ENCODE measurements around the gene PARP4. TPM values are rescaled to one million over a fixed set of nuclear protein-coding genes. Genes with fewer than 3 reads are reported as not detected.
"Not testable (repeated sequence)": the region's sequence is repeated elsewhere in the genome, so short reads cannot be mapped to it uniquely, and the experiment has no call there.

The PARP4 gene
- total RNA-seq, 6 experiments from 2014 or later, result 38.0 to 48.5 (median 43.1) TPM

GRCh38 chr13:24489721-24490120 lies 22.9 kb downstream of the PARP4 start:
- no peak overlapping the region for H3K27ac Mint-ChIP-seq
- H3K36me3 Mint-ChIP-seq (ENCODE audit: low read depth), result peaks cover 44% of the 10 kb centered on the region
- H3K4me3 Mint-ChIP-seq, result no peak overlapping the region
- peaks cover 7% of the 10 kb centered on the region; the same call in 1 of the 2 replicates for H3K4me1 Mint-ChIP-seq (ENCODE audit: low read depth)
- peaks cover 2% of the 10 kb centered on the region for H3K27me3 Mint-ChIP-seq (ENCODE audit: insufficient read depth)
- no peak for DNase-seq
- no peak for TF ChIP-seq CTCF (IDR thresholded peaks at IDR 0.05)
- H3K9me3 Mint-ChIP-seq, result no peaks in the 10 kb centered on the region

GRCh38 chr13:24488092-24488491 lies 24.5 kb downstream of the PARP4 start:
- not testable (repeated sequence) for DNase-seq; H3K27ac Mint-ChIP-seq; H3K4me3 Mint-ChIP-seq; H3K27me3 Mint-ChIP-seq (ENCODE audit: insufficient read depth); H3K9me3 Mint-ChIP-seq; H3K4me1 Mint-ChIP-seq (ENCODE audit: low read depth)
- peaks cover 41% of the 10 kb centered on the region for H3K36me3 Mint-ChIP-seq (ENCODE audit: low read depth)

- not testable (repeated sequence) for H3K9me3 Mint-ChIP-seq; H3K4me1 Mint-ChIP-seq (ENCODE audit: low read depth); DNase-seq; H3K4me3 Mint-ChIP-seq; H3K27me3 Mint-ChIP-seq (ENCODE audit: insufficient read depth); H3K27ac Mint-ChIP-seq
- peaks cover 55% of the 10 kb centered on the region for H3K36me3 Mint-ChIP-seq (ENCODE audit: low read depth)
Observed at GRCh38 chr13:24486017-24486657, 26.4 kb downstream of the PARP4 start.

GRCh38 chr13:24473686-24474085 lies 38.9 kb downstream of the PARP4 start:
- Mint-ChIP-seq H3K36me3 (ENCODE audit: low read depth) (peaks cover 57% of the 10 kb centered on the region), H3K4me3 (no peak overlapping the region), H3K4me1 (ENCODE audit: low read depth) (no peaks in the 10 kb centered on the region), H3K27me3 (ENCODE audit: insufficient read depth) (no peaks in the 10 kb centered on the region; the same call in 1 of the 2 replicates), H3K27ac (no peak overlapping the region), H3K9me3 (no peaks in the 10 kb centered on the region)
- no peak for TF ChIP-seq CTCF (IDR thresholded peaks at IDR 0.05)
- DNase-seq, result no peak

- H3K4me3 Mint-ChIP-seq; H3K27me3 Mint-ChIP-seq (ENCODE audit: insufficient read depth); H3K4me1 Mint-ChIP-seq (ENCODE audit: low read depth); H3K27ac Mint-ChIP-seq; DNase-seq; H3K9me3 Mint-ChIP-seq: not testable (repeated sequence)
- H3K36me3 Mint-ChIP-seq (ENCODE audit: low read depth), result peaks cover 62% of the 10 kb centered on the region
Observed at GRCh38 chr13:24472129-24472528, 40.4 kb downstream of the PARP4 start.

GRCh38 chr13:24463078-24463477 lies 49.5 kb downstream of the PARP4 start:
- Mint-ChIP-seq H3K27ac (no peak overlapping the region), H3K36me3 (ENCODE audit: low read depth) (peaks cover 5% of the 10 kb centered on the region; the same call in 1 of the 2 replicates), H3K4me3 (no peak overlapping the region), H3K27me3 (ENCODE audit: insufficient read depth) (no peaks in the 10 kb centered on the region), H3K4me1 (ENCODE audit: low read depth) (peaks cover 19% of the 10 kb centered on the region), H3K9me3 (no peaks in the 10 kb centered on the region)
- DNase-seq, result no peak
- TF ChIP-seq CTCF (IDR thresholded peaks at IDR 0.05), result no peak

- peaks cover 19% of the 10 kb centered on the region for H3K4me1 Mint-ChIP-seq (ENCODE audit: low read depth)
- H3K27me3 Mint-ChIP-seq (ENCODE audit: insufficient read depth), result no peaks in the 10 kb centered on the region
Observed at GRCh38 chr13:24460256-24460655, 52.3 kb downstream of the PARP4 start.

More at GRCh38 chr13:24460256-24460655, 52.3 kb downstream of the PARP4 start:
- H3K4me3 Mint-ChIP-seq, result no peak overlapping the region
- no peaks in the 10 kb centered on the region for H3K9me3 Mint-ChIP-seq
- peaks cover 5% of the 10 kb centered on the region; the same call in 1 of the 2 replicates for H3K36me3 Mint-ChIP-seq (ENCODE audit: low read depth)
- no peak for DNase-seq
- H3K27ac Mint-ChIP-seq, result no peak overlapping the region
- TF ChIP-seq CTCF (IDR thresholded peaks at IDR 0.05), result no peak
